K562 (cell line): ENCODE measurements around the gene PLEKHH2. TPM values are rescaled to one million over a fixed set of nuclear protein-coding genes. Genes with fewer than 3 reads are reported as not detected.

Experiments used
- CREB1 ChIP-seq, 2 experiments: sonication (generic) in 1 of 2; formaldehyde crosslinking in 1 of 2; IDR thresholded peaks; 2 replicates each; pipeline versions ENCODE4 v1.6.1 to v1.8.0; 2012 to 2022; ENCODE audit warnings: inconsistent platforms in 1 of 2, mild to moderate bottlenecking in 1 of 2, missing genetic modification reagents in 1 of 2, moderate library complexity in 1 of 2
- CTBP1 ChIP-seq: fragments of 450-650 bp; IDR thresholded peaks from 2 replicates; pipeline ENCODE4 v1.6.1; 2016; ENCODE audit warnings: borderline replicate concordance
- ETV6 ChIP-seq, 3 experiments: fragments of 150-350 bp in 1 of 3; sonication (generic) in 1 of 3; formaldehyde crosslinking in 1 of 3; IDR thresholded peaks; 2 replicates each; pipeline versions ENCODE4 v1.6.1 to v1.8.0; 2014 to 2022; ENCODE audit warnings: borderline replicate concordance in 2 of 3, low read depth in 2 of 3, antibody characterized with exemption in 1 of 3, low read length in 1 of 3, mild to moderate bottlenecking in 1 of 3, missing genetic modification reagents in 1 of 3
- KHSRP ChIP-seq: fragments of 450-650 bp; IDR thresholded peaks from 2 replicates; pipeline ENCODE4 v1.6.1; 2017
- NR3C1 ChIP-seq: sonication (generic); formaldehyde crosslinking; IDR thresholded peaks from 2 replicates; pipeline ENCODE4 v1.8.1; 2022; ENCODE audit warnings: missing genetic modification reagents
- PHF21A ChIP-seq: fragments of 450-650 bp; IDR thresholded peaks from 2 replicates; pipeline ENCODE4 v1.6.1; 2017; ENCODE audit warnings: low read depth, borderline replicate concordance
- RBFOX2 ChIP-seq: fragments of 200-400 bp; formaldehyde crosslinking; IDR thresholded peaks from 2 replicates; pipeline ENCODE4 v1.6.1; 2017; ENCODE audit warnings: low read depth, mild to moderate bottlenecking, low read length, moderate library complexity
- TAF1 ChIP-seq: IDR thresholded peaks from 2 replicates; pipeline ENCODE4 v1.6.1; 2011; ENCODE audit warnings: mild to moderate bottlenecking, low read length, moderate library complexity; ENCODE audit not compliant: insufficient read depth, control insufficient read depth, severe bottlenecking; ENCODE audit errors: extremely low read depth
- TEAD4 ChIP-seq, 2 experiments: sonication (generic) in 1 of 2; formaldehyde crosslinking in 1 of 2; IDR thresholded peaks; 2 replicates each; pipeline versions ENCODE4 v1.6.1 to v1.8.0; 2012 to 2022; ENCODE audit warnings: borderline replicate concordance in 1 of 2, inconsistent platforms in 1 of 2, low read length in 1 of 2, mild to moderate bottlenecking in 1 of 2, missing genetic modification reagents in 1 of 2
- U2AF2 ChIP-seq: fragments of 200-400 bp; formaldehyde crosslinking; optimal IDR thresholded peaks from 2 replicates; pipeline ENCODE3; 2017; ENCODE audit warnings: low read depth, mild to moderate bottlenecking, low read length
- ZBTB7A ChIP-seq: IDR thresholded peaks from 2 replicates; pipeline ENCODE4 v1.6.1; 2011; ENCODE audit warnings: low read depth, mild to moderate bottlenecking, low read length, moderate library complexity, borderline replicate concordance; ENCODE audit not compliant: control insufficient read depth
- polyA plus RNA-seq, 8 experiments: library from polyadenylated mRNA; depleted of rRNA in 4 of 8; stranded (reverse) in 5 of 8; unstranded in 3 of 8; fragments of >200 nt; fragmentation: Nextera tagmentation in 2 of 8; fragmentation: Illumina TruSeq in 1 of 8; extraction: Ambion mirVana in 2 of 8; extraction: Trizol in 1 of 8; gene quantifications; 2 replicates each; pipeline versions ENCODE4 v1.2.1 to v1.2.3, GENCODE V29; 2011 to 2014; ENCODE audit warnings: inconsistent platforms in 1 of 8, missing spikeins in 1 of 8
- total RNA-seq, 7 experiments: library from RNA; depleted of rRNA in 6 of 7; stranded (reverse); fragments of >200 nt in 6 of 7; fragmentation: Illumina TruSeq in 2 of 7; extraction: Trizol in 2 of 7; gene quantifications; 2 replicates each; pipeline versions ENCODE4 v1.2.1 to v1.2.3, GENCODE V29; 2011 to 2021; ENCODE audit warnings: low replicate concordance in 1 of 7
- TF ChIP-seq, protein P1 (sequence below), 2 experiments: IDR thresholded peaks; 2 replicates each; pipeline ENCODE4 v1.6.1; 2011; ENCODE audit warnings: borderline replicate concordance in 1 of 2, control low read depth in 1 of 2, low read depth in 1 of 2, low read length in 1 of 2, mild to moderate bottlenecking in 1 of 2, mixed read lengths in 1 of 2, moderate library complexity in 1 of 2; ENCODE audit not compliant: insufficient read depth in 1 of 2, insufficient read length in 1 of 2, poor library complexity in 1 of 2, severe bottlenecking in 1 of 2; ENCODE audit errors: extremely low read depth in 1 of 2
- TF ChIP-seq, protein P2 (sequence below), 3 experiments: fragments of 200-800 bp in 1 of 3; fragments of 250-450 bp in 1 of 3; fragments of 450-650 bp in 1 of 3; sonication (Bioruptor Pico) in 1 of 3; sonication (Bioruptor generic) in 1 of 3; formaldehyde crosslinking in 1 of 3; IDR thresholded peaks; 2 replicates each; pipeline versions ENCODE4 v1.6.1 to v1.8.0; 2016 to 2022; ENCODE audit warnings: mild to moderate bottlenecking in 2 of 3, missing genetic modification characterization in 2 of 3, missing compliant biosample characterization in 1 of 3, moderate library complexity in 1 of 3
- TF ChIP-seq, protein P3 (sequence below), 2 experiments: IDR thresholded peaks in 1 of 2; conservative IDR thresholded peaks in 1 of 2; 2 replicates each; pipeline ENCODE4 v1.6.1; 2016; ENCODE audit warnings: low read depth in 2 of 2, mild to moderate bottlenecking in 1 of 2, missing compliant biosample characterization in 1 of 2, missing genetic modification characterization in 1 of 2, moderate library complexity in 1 of 2

The PLEKHH2 gene
- total and polyA plus RNA-seq, 9 of the 15 experiments (the other 6 are each of a cell fraction or from before 2014, with no cell fraction given): 0.77 to 13.5 (median 2.7) TPM

DNA sequence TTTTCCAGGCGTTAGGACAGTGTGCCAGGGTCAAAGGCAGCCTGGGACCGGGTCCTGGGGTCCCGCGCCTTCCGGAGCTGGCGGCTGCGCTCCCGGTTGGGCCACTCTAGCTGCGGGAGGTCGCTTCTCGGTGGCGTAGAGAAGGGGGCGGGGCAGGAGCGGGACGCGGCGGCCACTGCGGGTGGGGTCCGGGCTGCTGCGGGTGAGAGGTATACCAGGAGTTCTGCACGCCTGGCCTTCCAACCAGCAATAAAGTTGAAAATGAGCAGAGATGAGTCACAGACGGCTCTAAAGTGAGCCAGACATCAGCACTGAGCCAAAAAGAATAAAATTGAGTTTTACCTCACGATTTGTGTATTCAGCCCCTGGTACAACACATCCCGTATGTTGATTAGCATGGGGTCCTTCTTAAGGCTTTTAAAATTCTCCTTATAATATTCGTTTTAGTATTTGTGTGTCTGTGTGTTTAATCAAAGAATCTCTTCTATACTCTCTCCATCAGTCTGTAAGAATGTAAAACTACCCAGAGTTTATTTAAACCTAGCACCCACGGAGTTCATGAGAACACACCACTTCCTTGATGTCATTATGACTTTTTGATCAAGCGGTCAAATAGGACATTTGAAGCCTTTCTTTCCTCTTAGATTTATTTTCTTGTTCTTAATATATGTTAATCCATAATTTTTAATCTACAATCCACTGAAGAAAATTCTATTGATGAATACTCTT, 39.4 kb downstream of the PLEKHH2 start, which contains the start of gene C1GALT1C1L (continued):
- TF ChIP-seq TEAD4 (IDR thresholded peaks at IDR 0.05; ENCODE audit: low read length): no peak
- TF ChIP-seq TEAD4 (CRISPR knock-in tag; IDR thresholded peaks at IDR 0.05; ENCODE audit: borderline replicate concordance): no peak
- peak; percentile 63 for TF ChIP-seq RBFOX2
- peak; percentile 46; the same call in 1 of the 2 replicates for TF ChIP-seq ZBTB7A
- TF ChIP-seq U2AF2: no peak
- TF ChIP-seq NR3C1 (CRISPR knock-in tag): no peak
- no peak for TF ChIP-seq ETV6 (IDR thresholded peaks at IDR 0.05; ENCODE audit: borderline replicate concordance in 1 of 2, low read depth in 2 of 2, low read length in 1 of 2)
- no peak for TF ChIP-seq ETV6 (CRISPR knock-in tag; IDR thresholded peaks at IDR 0.05; ENCODE audit: borderline replicate concordance)
- 0 out of 2 replicates have a peak, but pooled peaks have one; percentile 11 for TF ChIP-seq CTBP1
- no peak for TF ChIP-seq KHSRP
- TF ChIP-seq CREB1 (IDR thresholded peaks at IDR 0.05): peak; percentile 41; the same call in 1 of the 2 replicates
- no peak for TF ChIP-seq CREB1 (CRISPR knock-in tag; IDR thresholded peaks at IDR 0.05)
- TF ChIP-seq, protein P1, sequence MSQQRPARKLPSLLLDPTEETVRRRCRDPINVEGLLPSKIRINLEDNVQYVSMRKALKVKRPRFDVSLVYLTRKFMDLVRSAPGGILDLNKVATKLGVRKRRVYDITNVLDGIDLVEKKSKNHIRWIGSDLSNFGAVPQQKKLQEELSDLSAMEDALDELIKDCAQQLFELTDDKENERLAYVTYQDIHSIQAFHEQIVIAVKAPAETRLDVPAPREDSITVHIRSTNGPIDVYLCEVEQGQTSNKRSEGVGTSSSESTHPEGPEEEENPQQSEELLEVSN (IDR thresholded peaks at IDR 0.05; ENCODE audit: borderline replicate concordance in 1 of 2, extremely low read depth in 1 of 2, insufficient read depth in 1 of 2, insufficient read length in 1 of 2, low read depth in 1 of 2, low read length in 1 of 2, poor library complexity in 1 of 2, severe bottlenecking in 1 of 2): peak in 1 of 2 experiments; percentile 41
- TF ChIP-seq, protein P2, sequence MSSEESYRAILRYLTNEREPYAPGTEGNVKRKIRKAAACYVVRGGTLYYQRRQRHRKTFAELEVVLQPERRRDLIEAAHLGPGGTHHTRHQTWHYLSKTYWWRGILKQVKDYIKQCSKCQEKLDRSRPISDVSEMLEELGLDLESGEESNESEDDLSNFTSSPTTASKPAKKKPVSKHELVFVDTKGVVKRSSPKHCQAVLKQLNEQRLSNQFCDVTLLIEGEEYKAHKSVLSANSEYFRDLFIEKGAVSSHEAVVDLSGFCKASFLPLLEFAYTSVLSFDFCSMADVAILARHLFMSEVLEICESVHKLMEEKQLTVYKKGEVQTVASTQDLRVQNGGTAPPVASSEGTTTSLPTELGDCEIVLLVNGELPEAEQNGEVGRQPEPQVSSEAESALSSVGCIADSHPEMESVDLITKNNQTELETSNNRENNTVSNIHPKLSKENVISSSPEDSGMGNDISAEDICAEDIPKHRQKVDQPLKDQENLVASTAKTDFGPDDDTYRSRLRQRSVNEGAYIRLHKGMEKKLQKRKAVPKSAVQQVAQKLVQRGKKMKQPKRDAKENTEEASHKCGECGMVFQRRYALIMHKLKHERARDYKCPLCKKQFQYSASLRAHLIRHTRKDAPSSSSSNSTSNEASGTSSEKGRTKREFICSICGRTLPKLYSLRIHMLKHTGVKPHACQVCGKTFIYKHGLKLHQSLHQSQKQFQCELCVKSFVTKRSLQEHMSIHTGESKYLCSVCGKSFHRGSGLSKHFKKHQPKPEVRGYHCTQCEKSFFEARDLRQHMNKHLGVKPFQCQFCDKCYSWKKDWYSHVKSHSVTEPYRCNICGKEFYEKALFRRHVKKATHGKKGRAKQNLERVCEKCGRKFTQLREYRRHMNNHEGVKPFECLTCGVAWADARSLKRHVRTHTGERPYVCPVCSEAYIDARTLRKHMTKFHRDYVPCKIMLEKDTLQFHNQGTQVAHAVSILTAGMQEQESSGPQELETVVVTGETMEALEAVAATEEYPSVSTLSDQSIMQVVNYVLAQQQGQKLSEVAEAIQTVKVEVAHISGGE (CRISPR knock-in tag; IDR thresholded peaks at IDR 0.05): no peak
- no peak for TF ChIP-seq PHF21A
- TF ChIP-seq TAF1: peak; percentile 36
- TF ChIP-seq, protein P3, sequence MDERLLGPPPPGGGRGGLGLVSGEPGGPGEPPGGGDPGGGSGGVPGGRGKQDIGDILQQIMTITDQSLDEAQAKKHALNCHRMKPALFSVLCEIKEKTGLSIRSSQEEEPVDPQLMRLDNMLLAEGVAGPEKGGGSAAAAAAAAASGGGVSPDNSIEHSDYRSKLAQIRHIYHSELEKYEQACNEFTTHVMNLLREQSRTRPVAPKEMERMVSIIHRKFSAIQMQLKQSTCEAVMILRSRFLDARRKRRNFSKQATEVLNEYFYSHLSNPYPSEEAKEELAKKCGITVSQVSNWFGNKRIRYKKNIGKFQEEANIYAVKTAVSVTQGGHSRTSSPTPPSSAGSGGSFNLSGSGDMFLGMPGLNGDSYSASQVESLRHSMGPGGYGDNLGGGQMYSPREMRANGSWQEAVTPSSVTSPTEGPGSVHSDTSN (CRISPR knock-in tag; IDR thresholded peaks at IDR 0.05; ENCODE audit: low read depth): no peak
- TF ChIP-seq, protein P3 (tag; conservative IDR thresholded peaks at IDR 0.05; ENCODE audit: low read depth): no peak
